GM12878 (cell line): Measurements from ENCODE around the gene CASTOR1. TPM values are rescaled to one million over a fixed set of nuclear protein-coding genes. Genes with fewer than 3 reads are reported as not detected.

Experiments
- ATAC-seq: fragments of 200-7000 bp; cut with Tn5 transposase; 3 replicates; pipeline ENCODE4 v1.9.1; 2020; ENCODE audit warnings: mild to moderate bottlenecking, moderate library complexity
- BruUV-seq: library from RNA; stranded (reverse); fragments of 400-500 nt; replicated peaks from 2 replicates; lab custom pipeline; 2021; lab: Mats Ljungman, UMichigan
- CTCF ChIA-PET: fragments of 300-600 bp; sonication (Branson Sonifier 250); formaldehyde crosslinking; extraction: SDS; loops from one replicate; lab custom pipeline; 2021; ENCODE audit warnings: inconsistent platforms; lab: Yijun Ruan, JAX
- POLR2A ChIA-PET: fragments of 350-600 bp; formaldehyde crosslinking; extraction: SDS; loops from one replicate; lab custom pipeline; 2021; ENCODE audit warnings: inconsistent platforms; lab: Charles Lee
- RAD21 ChIA-PET: fragments of 300-600 bp; sonication (Branson Sonifier 250); formaldehyde crosslinking; loops from one replicate; lab custom pipeline; 2023; ENCODE audit warnings: antibody characterized with exemption; ENCODE audit not compliant: unreplicated experiment; lab: Charles Lee
- SMC1A ChIA-PET: fragments of 300-600 bp; sonication (Branson Sonifier 250); formaldehyde crosslinking; loops from one replicate; lab custom pipeline; 2023; ENCODE audit not compliant: unreplicated experiment, uncharacterized antibody; lab: Charles Lee
- DNase-seq: peaks from one replicate; pipeline ENCODE4 v3.0.0-alpha.2; 2011; ENCODE audit warnings: low read depth, low spot score
- FAIRE-seq: peaks from 3 replicates; lab custom pipeline; 2011; peaks lifted over from hg19 to GRCh38; lab: Jason Lieb, UNC
- H2AFZ ChIP-seq: 2 replicates; pipeline ENCODE4 v1.6.0; 2011; ENCODE audit warnings: low read depth, low read length, control low read depth; ENCODE audit not compliant: control insufficient read depth
- H3K27ac ChIP-seq: 2 replicates; pipeline ENCODE4 v1.5.1; 2011; ENCODE audit warnings: control low read depth; ENCODE audit not compliant: control insufficient read depth, insufficient read depth
- H3K27me3 ChIP-seq, 2 experiments: replicated peaks in 1 of 2; 2 replicates each; pipeline versions ENCODE4 v1.6.0 to v1.6.1; 2011; ENCODE audit warnings: low read length in 1 of 2; ENCODE audit not compliant: control insufficient read depth in 2 of 2, insufficient read depth in 2 of 2
- H3K36me3 ChIP-seq, 2 experiments: 2 replicates each; pipeline ENCODE4 v1.5.1; 2011; ENCODE audit warnings: low read length in 1 of 2; ENCODE audit not compliant: control insufficient read depth in 2 of 2, insufficient read depth in 2 of 2
- H3K4me1 ChIP-seq: 2 replicates; pipeline ENCODE4 v1.6.1; 2011; ENCODE audit warnings: mild to moderate bottlenecking, low read length, moderate library complexity, mixed read lengths; ENCODE audit not compliant: control insufficient read depth, insufficient read depth
- H3K4me2 ChIP-seq: 2 replicates; pipeline ENCODE4 v1.6.0; 2011; ENCODE audit warnings: control low read depth; ENCODE audit not compliant: control insufficient read depth, insufficient read depth
- H3K4me3 ChIP-seq: fragments of 200-600 bp; sonication (generic); 2 replicates; pipeline ENCODE4 v1.5.1; 2016
- H3K79me2 ChIP-seq: 2 replicates; pipeline ENCODE4 v1.6.0; 2011; ENCODE audit warnings: low read length; ENCODE audit not compliant: control insufficient read depth, insufficient read depth
- H3K9ac ChIP-seq: 2 replicates; pipeline ENCODE4 v1.8.0; 2011; ENCODE audit warnings: low read length, control low read depth, mixed read lengths; ENCODE audit not compliant: control insufficient read depth, insufficient read depth
- H3K9me3 ChIP-seq: replicated peaks from 3 replicates; pipeline ENCODE4 v1.5.1; 2011; ENCODE audit warnings: mild to moderate bottlenecking, low read length; ENCODE audit not compliant: control insufficient read depth, insufficient read depth
- H4K20me1 ChIP-seq: 2 replicates; pipeline ENCODE4 v1.6.0; 2011; ENCODE audit not compliant: control insufficient read depth, insufficient read depth
- ASH2L ChIP-seq: fragments of 300-600, 200-600 bp; sonication (generic); IDR thresholded peaks from 2 replicates; pipeline ENCODE4 v1.6.1; 2017; ENCODE audit warnings: low read depth, mild to moderate bottlenecking, borderline replicate concordance
- HDGF ChIP-seq: fragments of 450-650 bp; IDR thresholded peaks from 2 replicates; pipeline ENCODE4 v1.6.1; 2016; ENCODE audit warnings: antibody characterized with exemption
- NFIC ChIP-seq: IDR thresholded peaks from 2 replicates; pipeline ENCODE4 v1.6.1; 2012; ENCODE audit warnings: low read depth, mild to moderate bottlenecking, inconsistent platforms, low read length, moderate library complexity
- NFYB ChIP-seq: IDR thresholded peaks from 2 replicates; pipeline ENCODE4 v1.6.1; 2011; ENCODE audit warnings: low read depth, mild to moderate bottlenecking, low read length, improper control_type of control experiment, moderate library complexity; ENCODE audit not compliant: insufficient read depth
- NR2F1 ChIP-seq: fragments of 450-650 bp; conservative IDR thresholded peaks from 2 replicates; pipeline ENCODE4 v1.6.1; 2017; ENCODE audit warnings: mild to moderate bottlenecking
- NRF1 ChIP-seq: conservative IDR thresholded peaks from 2 replicates; pipeline ENCODE4 v1.6.1; 2011; ENCODE audit warnings: mild to moderate bottlenecking, low read depth, low read length, improper control_type of control experiment
- STAT3 ChIP-seq: IDR thresholded peaks from 2 replicates; pipeline ENCODE4 v1.6.1; 2011; ENCODE audit warnings: low read depth, low read length, improper control_type of control experiment
- WGBS: methylation state at CpG from one replicate; pipeline ENCODE4 v1.1.6; 2016; ENCODE audit warnings: low lambda C conversion rate; ENCODE audit not compliant: insufficient replicate concordance, insufficient coverage; ENCODE audit errors: missing lambda C conversion rate; 5-methylcytosine and 5-hydroxymethylcytosine counted together
- in situ Hi-C: fragments of 300-500 bp; cut with MboI; formaldehyde crosslinking; loops from 9 replicates; pipeline ENCODE4 v1.14.3; 2018; ENCODE audit warnings: mixed read lengths
- intact Hi-C: fragments of 100-400 bp; cut with micrococcal nuclease; formaldehyde crosslinking; loops from one replicate; pipeline ENCODE4 v1.14.2; 2022; ENCODE audit not compliant: unreplicated experiment
- polyA plus RNA-seq, 11 experiments: library from polyadenylated mRNA; depleted of rRNA in 4 of 11; unstranded in 6 of 11; stranded (reverse) in 5 of 11; fragments of >200 nt; fragmentation: Nextera tagmentation in 4 of 11; fragmentation: Illumina TruSeq in 1 of 11; extraction: Ambion mirVana in 4 of 11; extraction: Trizol in 1 of 11; gene quantifications; 1 replicate in 1 of 11; 2 replicates in 10 of 11; pipeline versions ENCODE4 v1.2.1 to v1.2.3, GENCODE V29; 2011 to 2016; ENCODE audit warnings: inconsistent platforms in 2 of 11, missing spikeins in 2 of 11, low read depth in 1 of 11
- total RNA-seq, 4 experiments: library from RNA; depleted of rRNA in 3 of 4; stranded (reverse); fragments of >200 nt in 3 of 4; fragmentation: Illumina TruSeq in 1 of 4; extraction: Trizol in 1 of 4; gene quantifications; 2 replicates each; pipeline versions ENCODE4 v1.2.1 to v1.2.3, GENCODE V29; 2013 to 2021
- TF ChIP-seq, protein P1 (sequence below): fragments of 450-650 bp; IDR thresholded peaks from 2 replicates; pipeline ENCODE4 v1.6.1; 2017; ENCODE audit warnings: borderline replicate concordance

Gene CASTOR1
- total and polyA plus RNA-seq, 10 of the 15 experiments (the other 5 are each of a cell fraction or from before 2014, with no cell fraction given), result 0.31 to 9.1 (median 3.3) TPM

DNA sequence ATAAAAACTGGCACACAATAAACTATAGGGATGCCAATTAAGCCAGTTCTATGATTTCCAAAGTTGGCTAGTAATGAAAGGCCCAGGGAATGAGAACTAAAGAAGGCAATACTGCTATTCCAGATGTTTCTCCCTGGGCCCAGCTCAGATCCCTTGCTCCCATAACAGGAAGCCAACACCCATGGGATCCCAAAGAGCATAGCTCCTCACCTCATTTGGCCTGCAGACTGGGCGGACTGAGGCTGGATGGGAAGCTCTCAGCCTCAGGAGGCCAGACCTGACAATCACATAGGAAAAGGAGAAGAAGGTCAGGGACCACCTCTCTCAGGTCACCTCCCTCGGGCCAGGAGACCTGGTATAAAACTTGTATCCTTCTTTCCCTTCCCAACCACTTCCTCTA, 32.2 kb upstream of the CASTOR1 start:
- in situ Hi-C loops, result no loop called here
- ChIA-PET CTCF (no interaction called here), SMC1A (interaction anchor here (0.9 to 9.5 kb wide), 4 partner anchors 11 to 34 kb away, joined by 3 to 100 read pairs (median 4); partner anchors contain the start of gene CASTOR1), RAD21 (no interaction called here), POLR2A (interaction anchor here (1.0 to 1.6 kb wide), 2 partner anchors 12 to 14 kb away, joined by 3 to 6 read pairs; no protein-coding TSS in a partner anchor)
- BruUV-seq, result no TSS peak
- DNase-seq, result no peak
- Histone ChIP-seq H3K4me3 (no peak overlapping the region), H3K27me3 (no peaks in the 10 kb centered on the region), H3K4me2 (no peak overlapping the region), H2AFZ (no peak overlapping the region), H4K20me1 (0 out of 2 replicates have a peak, but pooled peaks cover 4% of the 10 kb centered on the region), H3K9me3 (no peaks in the 10 kb centered on the region), H3K9ac (no peak overlapping the region), H3K27ac (no peak overlapping the region), H3K4me1 (peaks cover 16% of the 10 kb centered on the region), H3K36me3 (peaks cover 0 to 2% of the 10 kb centered on the region in 2 experiments; a peak in 1 of 4 replicates), H3K79me2 (peaks cover 49% of the 10 kb centered on the region)
- no peak for FAIRE-seq
- intact Hi-C loops, result no loop called here
- no peak for ATAC-seq
- TF ChIP-seq HDGF, result no peak
- no peak for TF ChIP-seq NFYB
- 91% methylated on average over 2 of the region's 2 CpGs for WGBS

DNA sequence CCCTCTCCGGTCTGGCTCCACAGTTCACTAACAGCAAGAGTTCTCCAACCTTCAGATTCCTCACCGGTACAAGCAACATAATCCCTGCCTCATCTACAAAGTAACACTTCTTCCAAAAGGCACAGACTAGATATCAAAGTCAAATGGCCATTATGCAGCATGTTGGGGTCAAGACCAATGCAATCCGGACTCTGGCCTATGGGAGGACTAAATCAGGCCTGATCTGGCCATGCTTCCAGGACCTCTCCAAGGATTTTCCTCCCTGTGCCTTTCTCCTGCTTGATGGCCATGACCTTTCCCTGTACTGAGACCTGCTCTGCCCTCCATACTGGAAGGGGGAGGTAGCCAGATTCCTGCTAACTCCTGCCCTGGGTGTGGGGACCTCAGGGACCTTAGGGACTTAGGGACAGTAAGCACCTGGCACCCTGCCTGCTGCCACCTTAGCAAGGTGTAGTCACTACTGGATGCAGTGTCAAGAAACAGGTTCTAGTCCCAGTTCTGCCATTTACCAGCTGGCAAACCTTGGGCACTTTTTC, 30.8 kb upstream of the CASTOR1 start:
- H3K27me3 ChIP-seq, result no peaks in the 10 kb centered on the region
- no peak for DNase-seq
- H3K4me2 ChIP-seq, result no peak overlapping the region
- no peak for ATAC-seq
- no peak for FAIRE-seq
- CTCF ChIA-PET, result interaction anchor here (1.6 kb wide), 1 partner anchor 32 kb away, joined by 5 read pairs; no protein-coding TSS in a partner anchor
- TF ChIP-seq ASH2L, result no peak
- no peak for TF ChIP-seq STAT3
- no peak for TF ChIP-seq NR2F1
- TF ChIP-seq NRF1, result no peak
- no peak for TF ChIP-seq NFIC
- TF ChIP-seq, protein P1, sequence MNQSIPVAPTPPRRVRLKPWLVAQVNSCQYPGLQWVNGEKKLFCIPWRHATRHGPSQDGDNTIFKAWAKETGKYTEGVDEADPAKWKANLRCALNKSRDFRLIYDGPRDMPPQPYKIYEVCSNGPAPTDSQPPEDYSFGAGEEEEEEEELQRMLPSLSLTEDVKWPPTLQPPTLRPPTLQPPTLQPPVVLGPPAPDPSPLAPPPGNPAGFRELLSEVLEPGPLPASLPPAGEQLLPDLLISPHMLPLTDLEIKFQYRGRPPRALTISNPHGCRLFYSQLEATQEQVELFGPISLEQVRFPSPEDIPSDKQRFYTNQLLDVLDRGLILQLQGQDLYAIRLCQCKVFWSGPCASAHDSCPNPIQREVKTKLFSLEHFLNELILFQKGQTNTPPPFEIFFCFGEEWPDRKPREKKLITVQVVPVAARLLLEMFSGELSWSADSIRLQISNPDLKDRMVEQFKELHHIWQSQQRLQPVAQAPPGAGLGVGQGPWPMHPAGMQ, result no peak
- no peak overlapping the region for H3K27ac ChIP-seq
- no peaks in the 10 kb centered on the region for H3K9me3 ChIP-seq
- intact Hi-C loops (no loop called here), in situ Hi-C loops (no loop called here)
- H3K9ac ChIP-seq, result no peak overlapping the region
- peaks cover 21% of the 10 kb centered on the region for H3K4me1 ChIP-seq
- H3K4me3 ChIP-seq, result no peak overlapping the region
- SMC1A ChIA-PET, result interaction anchor here (1.2 kb wide), 1 partner anchor 11 kb away, joined by 4 read pairs; no protein-coding TSS in a partner anchor
- WGBS, result 100% methylated on average over 3 of the region's 3 CpGs
- POLR2A ChIA-PET, result interaction anchor here (1.6 kb wide), 1 partner anchor 11 kb away, joined by 6 read pairs; no protein-coding TSS in a partner anchor
- H3K79me2 ChIP-seq, result peaks cover 50% of the 10 kb centered on the region
- BruUV-seq, result no TSS peak
- H2AFZ ChIP-seq, result no peak overlapping the region
- 0 out of 2 replicates have a peak, but pooled peaks cover 4% of the 10 kb centered on the region for H4K20me1 ChIP-seq
- H3K36me3 ChIP-seq, result peaks cover 0 to 6% of the 10 kb centered on the region in 2 experiments; a peak in 1 of 4 replicates
- RAD21 ChIA-PET, result interaction anchor here (1.4 to 2.0 kb wide), 2 partner anchors 32 to 36 kb away, joined by 3 to 8 read pairs; no protein-coding TSS in a partner anchor
